Measurements from ENCODE around the gene LGALS9B.
"Not testable (repeated sequence)": the region's sequence is repeated elsewhere in the genome, so short reads cannot be mapped to it uniquely, and the experiment has no call there.

- TF ChIP-seq TCF12 (IDR thresholded peaks at IDR 0.05); TCF12 (CRISPR knock-in tag; IDR thresholded peaks at IDR 0.05); CTCF (CRISPR knock-in tag; IDR thresholded peaks at IDR 0.05); MEIS1 (CRISPR knock-in tag; IDR thresholded peaks at IDR 0.05; ENCODE audit: borderline replicate concordance); ETV6 (CRISPR knock-in tag; conservative IDR thresholded peaks at IDR 0.05); TAF1 (CRISPR knock-in tag; IDR thresholded peaks at IDR 0.05); ZNF639 (CRISPR knock-in tag; conservative IDR thresholded peaks at IDR 0.05); NFYB (CRISPR knock-in tag; IDR thresholded peaks at IDR 0.05): not testable (repeated sequence)
Measured at GRCh38 chr17:20479889-20480591, 12.7 kb upstream of the LGALS9B start.
